NB4 (cell line): ENCODE data around the gene FBXO11.

Experiments
- DNase-seq: peaks from one replicate; pipeline ENCODE4 v3.0.0; 2010; ENCODE audit warnings: low read depth
- H3K4me3 ChIP-seq: one replicate; pipeline ENCODE4 v1.5.1; 2011; ENCODE audit warnings: mild to moderate bottlenecking, low read depth, low read length, moderate library complexity
- CTCF ChIP-seq: IDR thresholded peaks from one replicate; pipeline ENCODE4 v1.5.1; 2012; ENCODE audit warnings: low read depth, low read length
- MYC ChIP-seq: IDR thresholded peaks from 2 replicates; pipeline ENCODE4 v1.6.1; 2011; ENCODE audit warnings: low read depth, low read length
- POLR2A ChIP-seq: IDR thresholded peaks from 2 replicates; pipeline ENCODE4 v1.6.1; 2011; ENCODE audit warnings: mild to moderate bottlenecking; ENCODE audit not compliant: insufficient read length; ENCODE audit errors: extremely low read depth
- TF ChIP-seq, protein P1 (sequence below): IDR thresholded peaks from 2 replicates; pipeline ENCODE4 v1.6.1; 2011; ENCODE audit warnings: low read depth, low read length

Gene FBXO11

DNA sequence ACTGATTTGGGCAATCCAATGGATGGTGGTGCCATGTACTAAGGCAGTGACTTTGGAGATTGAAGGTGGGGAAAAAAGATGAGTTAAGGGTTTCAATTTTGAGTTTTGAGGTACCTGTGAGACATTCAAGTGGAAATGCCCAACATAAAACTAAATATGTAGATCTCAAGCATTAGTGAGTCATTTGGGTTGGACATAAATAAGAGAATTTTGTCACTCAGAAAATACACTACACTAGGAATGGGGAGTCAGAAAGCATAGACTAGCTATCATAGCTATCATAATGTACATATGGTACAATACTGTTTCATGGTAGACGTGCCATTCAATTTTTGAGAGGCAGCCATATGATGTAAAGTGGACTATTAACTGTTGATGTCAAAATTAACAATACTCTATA, 56.1 kb downstream of the FBXO11 start:
- DNase-seq, result no peak
- TF ChIP-seq CTCF, result no peak
- TF ChIP-seq, protein P1, sequence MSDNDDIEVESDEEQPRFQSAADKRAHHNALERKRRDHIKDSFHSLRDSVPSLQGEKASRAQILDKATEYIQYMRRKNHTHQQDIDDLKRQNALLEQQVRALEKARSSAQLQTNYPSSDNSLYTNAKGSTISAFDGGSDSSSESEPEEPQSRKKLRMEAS, result no peak
- TF ChIP-seq POLR2A, result no peak
- no peak for TF ChIP-seq MYC
- no peak overlapping the region for H3K4me3 ChIP-seq

GRCh38 chr2:47849368-47849767, 56.9 kb downstream of the FBXO11 start:
- TF ChIP-seq POLR2A (no peak), CTCF (no peak)
- no peak for DNase-seq
- H3K4me3 ChIP-seq, result no peak overlapping the region

DNA sequence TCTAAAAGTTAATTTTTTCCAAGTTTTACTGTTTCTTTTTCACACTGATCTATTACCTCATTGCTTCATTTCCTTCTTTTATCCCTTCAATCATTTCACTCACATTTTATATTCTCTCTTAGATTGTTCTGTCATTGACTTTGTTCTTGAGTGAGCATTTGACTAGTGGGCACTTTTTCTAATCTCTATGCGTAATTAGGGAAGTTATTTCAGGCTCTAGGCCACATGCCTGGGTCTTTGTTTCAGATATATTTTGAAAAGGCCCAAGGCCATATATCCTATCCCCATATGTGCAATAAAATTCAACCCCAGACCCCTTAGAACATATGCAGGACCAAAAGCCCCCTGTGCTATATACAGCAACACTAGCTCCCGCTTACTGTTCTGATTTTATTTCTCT, 62.1 kb downstream of the FBXO11 start:
- DNase-seq, result no peak
- H3K4me3 ChIP-seq, result no peak overlapping the region
- TF ChIP-seq MYC, result no peak
- TF ChIP-seq, protein P1, result no peak
- no peak for TF ChIP-seq POLR2A
- no peak for TF ChIP-seq CTCF

DNA sequence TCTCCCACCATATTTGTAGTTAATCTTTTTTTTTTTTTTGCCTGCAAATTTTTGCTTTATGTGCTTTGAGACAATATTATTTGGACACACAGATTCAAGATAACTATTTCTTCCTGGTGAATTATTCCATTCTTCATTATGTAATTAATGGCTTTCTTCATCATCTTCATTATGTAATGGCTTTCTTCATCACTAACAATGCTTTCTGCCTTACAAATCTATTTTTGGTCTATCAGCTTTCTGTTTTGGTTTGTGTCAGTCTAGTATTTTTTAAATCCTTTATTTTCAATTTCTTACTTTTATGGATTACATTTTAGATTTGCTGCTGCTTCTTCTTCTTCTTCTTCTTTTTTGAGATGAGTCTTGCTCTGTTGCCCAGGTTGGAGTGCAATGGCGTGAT, 62.9 kb downstream of the FBXO11 start:
- TF ChIP-seq MYC, result no peak
- DNase-seq, result no peak
- no peak overlapping the region for H3K4me3 ChIP-seq

GRCh38 chr2:47842846-47843245, 63.5 kb downstream of the FBXO11 start:
- no peak for DNase-seq
- no peak for TF ChIP-seq CTCF
- TF ChIP-seq, protein P1, result no peak
- TF ChIP-seq POLR2A, result no peak
- TF ChIP-seq MYC, result no peak
- no peak overlapping the region for H3K4me3 ChIP-seq

DNA sequence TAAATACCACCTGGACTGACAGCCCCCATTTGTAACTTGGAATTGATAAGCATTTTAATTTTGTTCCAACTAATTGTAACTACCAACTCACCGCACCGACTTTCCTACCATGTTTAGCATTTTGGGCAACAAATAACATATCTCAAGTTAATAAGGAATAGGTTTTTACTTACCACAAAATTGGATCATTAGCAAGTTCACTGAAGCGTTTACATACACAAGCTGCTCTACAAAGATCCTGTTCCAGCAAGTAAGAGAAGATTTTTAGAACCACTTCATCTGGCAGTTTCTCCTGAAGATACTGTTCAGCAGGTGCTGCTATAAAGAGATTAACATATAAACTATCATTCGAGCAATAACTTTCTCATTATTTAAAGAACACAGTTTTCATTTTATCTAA, 67.6 kb downstream of the FBXO11 start:
- no peak for DNase-seq
- no peak overlapping the region for H3K4me3 ChIP-seq
- TF ChIP-seq POLR2A, result no peak
- no peak for TF ChIP-seq CTCF
- TF ChIP-seq, protein P1, result no peak
- no peak for TF ChIP-seq MYC
